Stomach (tissue), 4 donors: ENCODE results near the gene TECPR1.

Experiments used
- POLR2A ChIP-seq, 4 donors: fragments of 450-650 bp; IDR thresholded peaks; one replicate each; pipeline ENCODE4 v1.6.1; 2016; ENCODE audit warnings: antibody characterized with exemption in 4 of 4, control low read depth in 2 of 4, mild to moderate bottlenecking in 1 of 4, moderate library complexity in 1 of 4
- POLR2AphosphoS5 ChIP-seq, 3 donors: sonication (generic); formaldehyde crosslinking; IDR thresholded peaks; one replicate each; pipeline ENCODE4 v1.6.1; 2016; ENCODE audit warnings: antibody characterized with exemption in 3 of 3
- TF ChIP-seq, protein P1 (sequence below), 7 experiments: fragments of 450-650 bp in 4 of 7; fragments of 200-600 bp in 3 of 7; sonication (generic) in 3 of 7; IDR thresholded peaks; one replicate each; pipeline ENCODE4 v1.5.1; 2016 to 2019; ENCODE audit warnings: antibody characterized with exemption in 7 of 7, control low read depth in 2 of 7, mild to moderate bottlenecking in 1 of 7

DNA sequence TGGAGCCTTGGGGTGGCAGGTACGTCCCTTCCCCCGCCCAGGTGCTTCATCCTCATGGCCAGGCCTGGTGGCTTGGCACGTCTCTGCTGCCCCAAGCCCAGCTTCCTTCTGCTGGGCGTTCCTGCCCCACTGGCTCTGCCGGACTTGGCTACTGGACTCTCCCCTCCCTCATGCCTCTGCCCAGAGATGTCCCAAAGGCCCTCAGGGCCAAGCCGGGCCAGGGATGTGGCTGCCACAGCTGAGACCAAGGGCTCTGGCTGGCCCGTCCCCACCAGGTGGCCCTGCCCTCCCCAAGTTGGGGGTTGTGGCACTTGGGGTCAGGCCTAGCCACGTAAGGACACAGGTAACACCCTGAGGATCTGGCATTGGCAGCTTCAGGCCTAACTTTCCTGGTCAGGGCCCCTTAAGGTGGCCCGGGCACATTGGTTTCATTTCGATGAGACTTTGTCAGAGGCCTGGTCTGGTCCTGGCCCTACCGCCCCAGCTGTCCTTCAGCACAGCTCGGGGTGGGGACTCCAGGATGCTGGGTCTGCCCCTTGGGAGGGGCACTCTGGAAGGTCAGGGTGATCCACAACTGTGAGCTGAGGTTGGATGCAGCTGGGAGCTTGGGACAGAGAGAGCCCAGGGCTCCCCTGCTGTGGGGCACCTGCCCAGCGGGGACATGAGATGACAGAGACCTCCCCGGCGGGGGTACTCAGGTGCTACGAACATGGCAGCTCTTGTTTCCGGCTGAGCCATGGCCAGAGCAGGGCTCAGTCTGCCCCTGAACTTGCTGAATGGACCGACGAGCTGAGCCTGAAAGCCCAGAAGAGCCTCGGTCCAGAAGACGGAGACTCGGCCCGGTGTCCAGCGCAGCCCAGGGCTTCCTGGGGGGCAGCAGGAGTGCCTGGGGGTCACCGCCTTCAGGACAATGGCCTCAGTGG is 37.9 kb downstream of the TECPR1 start:
- TF ChIP-seq POLR2A (IDR thresholded peaks at IDR 0.05) (no peak), POLR2AphosphoS5 (IDR thresholded peaks at IDR 0.05) (peak in 1 of 3 donors; percentile 12)
- TF ChIP-seq, protein P1, sequence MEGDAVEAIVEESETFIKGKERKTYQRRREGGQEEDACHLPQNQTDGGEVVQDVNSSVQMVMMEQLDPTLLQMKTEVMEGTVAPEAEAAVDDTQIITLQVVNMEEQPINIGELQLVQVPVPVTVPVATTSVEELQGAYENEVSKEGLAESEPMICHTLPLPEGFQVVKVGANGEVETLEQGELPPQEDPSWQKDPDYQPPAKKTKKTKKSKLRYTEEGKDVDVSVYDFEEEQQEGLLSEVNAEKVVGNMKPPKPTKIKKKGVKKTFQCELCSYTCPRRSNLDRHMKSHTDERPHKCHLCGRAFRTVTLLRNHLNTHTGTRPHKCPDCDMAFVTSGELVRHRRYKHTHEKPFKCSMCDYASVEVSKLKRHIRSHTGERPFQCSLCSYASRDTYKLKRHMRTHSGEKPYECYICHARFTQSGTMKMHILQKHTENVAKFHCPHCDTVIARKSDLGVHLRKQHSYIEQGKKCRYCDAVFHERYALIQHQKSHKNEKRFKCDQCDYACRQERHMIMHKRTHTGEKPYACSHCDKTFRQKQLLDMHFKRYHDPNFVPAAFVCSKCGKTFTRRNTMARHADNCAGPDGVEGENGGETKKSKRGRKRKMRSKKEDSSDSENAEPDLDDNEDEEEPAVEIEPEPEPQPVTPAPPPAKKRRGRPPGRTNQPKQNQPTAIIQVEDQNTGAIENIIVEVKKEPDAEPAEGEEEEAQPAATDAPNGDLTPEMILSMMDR (IDR thresholded peaks at IDR 0.05): no peak
